ENCODE measurements around the gene SQSTM1. TPM values are rescaled to one million over a fixed set of nuclear protein-coding genes. Genes with fewer than 3 reads are reported as not detected.

SQSTM1 gene
- polyA plus RNA-seq, 1 of the 3 experiments (the other 2 are of a cell fraction), result 181 TPM

DNA sequence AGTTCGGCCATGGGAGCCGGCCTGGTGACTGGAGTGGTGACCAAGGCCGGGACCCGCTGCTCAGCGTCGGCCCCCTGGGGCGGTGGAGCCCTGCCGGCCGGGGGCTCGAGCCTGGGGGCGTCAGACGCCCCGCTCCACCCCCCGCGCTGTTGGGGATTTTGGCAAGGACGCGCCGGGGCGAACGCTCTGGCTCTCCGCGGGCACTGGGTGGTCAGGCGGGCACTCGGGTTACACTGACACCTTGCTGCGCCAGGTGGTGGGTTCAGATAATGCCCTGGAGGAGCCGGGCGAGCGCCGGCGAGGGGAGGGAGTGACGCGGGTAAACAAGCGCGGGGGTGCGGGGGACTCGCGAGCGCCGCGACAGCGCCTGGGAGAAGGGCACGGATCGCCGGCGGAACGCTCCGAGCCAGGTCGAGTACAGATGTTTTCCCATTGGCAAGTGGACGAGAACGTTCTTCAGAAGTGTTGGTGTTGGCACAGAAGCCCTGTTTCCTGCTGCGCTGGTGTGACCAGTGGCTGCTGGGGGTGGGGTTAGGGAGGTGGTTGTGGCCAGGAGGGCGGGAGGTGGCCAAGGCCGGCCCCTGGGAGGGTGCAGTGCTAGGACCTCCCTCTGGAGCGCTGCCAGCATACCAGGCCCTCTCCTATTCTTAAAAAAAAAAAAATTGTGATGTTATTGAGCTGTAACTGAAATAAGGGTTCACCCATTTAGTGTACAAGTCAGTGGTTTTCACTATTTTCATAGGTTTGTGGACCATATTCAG is 773 bp downstream of the SQSTM1 start (continued):
- TF ChIP-seq, protein P1, sequence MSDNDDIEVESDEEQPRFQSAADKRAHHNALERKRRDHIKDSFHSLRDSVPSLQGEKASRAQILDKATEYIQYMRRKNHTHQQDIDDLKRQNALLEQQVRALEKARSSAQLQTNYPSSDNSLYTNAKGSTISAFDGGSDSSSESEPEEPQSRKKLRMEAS (IDR thresholded peaks at IDR 0.05; ENCODE audit: low read depth), result peak; percentile 27; the same call in 1 of the 2 replicates
- TF ChIP-seq MXI1 (IDR thresholded peaks at IDR 0.05; ENCODE audit: low read depth, low read length) (peak; percentile 73), MEF2A (IDR thresholded peaks at IDR 0.05; ENCODE audit: borderline replicate concordance, low read depth) (no peak)
- TF ChIP-seq, protein P2, sequence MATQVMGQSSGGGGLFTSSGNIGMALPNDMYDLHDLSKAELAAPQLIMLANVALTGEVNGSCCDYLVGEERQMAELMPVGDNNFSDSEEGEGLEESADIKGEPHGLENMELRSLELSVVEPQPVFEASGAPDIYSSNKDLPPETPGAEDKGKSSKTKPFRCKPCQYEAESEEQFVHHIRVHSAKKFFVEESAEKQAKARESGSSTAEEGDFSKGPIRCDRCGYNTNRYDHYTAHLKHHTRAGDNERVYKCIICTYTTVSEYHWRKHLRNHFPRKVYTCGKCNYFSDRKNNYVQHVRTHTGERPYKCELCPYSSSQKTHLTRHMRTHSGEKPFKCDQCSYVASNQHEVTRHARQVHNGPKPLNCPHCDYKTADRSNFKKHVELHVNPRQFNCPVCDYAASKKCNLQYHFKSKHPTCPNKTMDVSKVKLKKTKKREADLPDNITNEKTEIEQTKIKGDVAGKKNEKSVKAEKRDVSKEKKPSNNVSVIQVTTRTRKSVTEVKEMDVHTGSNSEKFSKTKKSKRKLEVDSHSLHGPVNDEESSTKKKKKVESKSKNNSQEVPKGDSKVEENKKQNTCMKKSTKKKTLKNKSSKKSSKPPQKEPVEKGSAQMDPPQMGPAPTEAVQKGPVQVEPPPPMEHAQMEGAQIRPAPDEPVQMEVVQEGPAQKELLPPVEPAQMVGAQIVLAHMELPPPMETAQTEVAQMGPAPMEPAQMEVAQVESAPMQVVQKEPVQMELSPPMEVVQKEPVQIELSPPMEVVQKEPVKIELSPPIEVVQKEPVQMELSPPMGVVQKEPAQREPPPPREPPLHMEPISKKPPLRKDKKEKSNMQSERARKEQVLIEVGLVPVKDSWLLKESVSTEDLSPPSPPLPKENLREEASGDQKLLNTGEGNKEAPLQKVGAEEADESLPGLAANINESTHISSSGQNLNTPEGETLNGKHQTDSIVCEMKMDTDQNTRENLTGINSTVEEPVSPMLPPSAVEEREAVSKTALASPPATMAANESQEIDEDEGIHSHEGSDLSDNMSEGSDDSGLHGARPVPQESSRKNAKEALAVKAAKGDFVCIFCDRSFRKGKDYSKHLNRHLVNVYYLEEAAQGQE (IDR thresholded peaks at IDR 0.05; ENCODE audit: low read depth, low read length), result no peak

DNA sequence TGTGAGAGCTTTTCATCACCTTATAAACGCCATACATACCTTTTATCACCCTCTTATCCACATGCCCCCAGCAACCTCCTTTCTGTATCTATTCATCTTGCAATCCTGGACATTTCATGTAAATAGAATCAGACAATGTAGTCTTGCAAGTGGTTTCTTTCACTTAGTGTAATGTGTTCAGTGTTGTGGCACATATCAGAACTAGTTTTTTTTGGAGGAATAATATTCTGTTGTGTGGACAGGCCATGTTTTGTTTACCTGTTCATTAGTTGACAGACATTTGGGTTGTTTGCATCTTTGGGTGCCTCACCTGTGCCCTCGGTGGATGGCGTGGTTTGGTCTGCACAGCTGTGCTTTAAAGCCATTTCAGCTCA is 1.3 kb downstream of the SQSTM1 start:
- TF ChIP-seq GATA2 (CRISPR knock-in tag; IDR thresholded peaks at IDR 0.05) (peak; percentile 40), FOXJ3 (CRISPR knock-in tag; IDR thresholded peaks at IDR 0.05) (0 out of 2 replicates have a peak, but pooled peaks have one; percentile 6)
- TF ChIP-seq, protein P3, sequence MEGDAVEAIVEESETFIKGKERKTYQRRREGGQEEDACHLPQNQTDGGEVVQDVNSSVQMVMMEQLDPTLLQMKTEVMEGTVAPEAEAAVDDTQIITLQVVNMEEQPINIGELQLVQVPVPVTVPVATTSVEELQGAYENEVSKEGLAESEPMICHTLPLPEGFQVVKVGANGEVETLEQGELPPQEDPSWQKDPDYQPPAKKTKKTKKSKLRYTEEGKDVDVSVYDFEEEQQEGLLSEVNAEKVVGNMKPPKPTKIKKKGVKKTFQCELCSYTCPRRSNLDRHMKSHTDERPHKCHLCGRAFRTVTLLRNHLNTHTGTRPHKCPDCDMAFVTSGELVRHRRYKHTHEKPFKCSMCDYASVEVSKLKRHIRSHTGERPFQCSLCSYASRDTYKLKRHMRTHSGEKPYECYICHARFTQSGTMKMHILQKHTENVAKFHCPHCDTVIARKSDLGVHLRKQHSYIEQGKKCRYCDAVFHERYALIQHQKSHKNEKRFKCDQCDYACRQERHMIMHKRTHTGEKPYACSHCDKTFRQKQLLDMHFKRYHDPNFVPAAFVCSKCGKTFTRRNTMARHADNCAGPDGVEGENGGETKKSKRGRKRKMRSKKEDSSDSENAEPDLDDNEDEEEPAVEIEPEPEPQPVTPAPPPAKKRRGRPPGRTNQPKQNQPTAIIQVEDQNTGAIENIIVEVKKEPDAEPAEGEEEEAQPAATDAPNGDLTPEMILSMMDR (IDR thresholded peaks at IDR 0.05), result no peak
- TF ChIP-seq, protein P1 (IDR thresholded peaks at IDR 0.05; ENCODE audit: low read depth), result 0 out of 2 replicates have a peak, but pooled peaks have one; percentile 1

More for the DNA sequence above, 1.3 kb downstream of the SQSTM1 start:
- CTCF ChIA-PET, result interaction anchor here (1.2 to 1.8 kb wide), 4 partner anchors 20 to 59 kb away, joined by 4 to 10 read pairs (median 6); no protein-coding TSS in a partner anchor
- Histone ChIP-seq H3F3A (replicated peaks; ENCODE audit: insufficient read depth) (peaks cover 11% of the 10 kb centered on the region), H3K9me2 (no peaks in the 10 kb centered on the region), H3K79me2 (ENCODE audit: insufficient read depth) (peaks cover 67% of the 10 kb centered on the region), H3K27me3 (ENCODE audit: insufficient read depth) (no peaks in the 10 kb centered on the region), H2AFZ (ENCODE audit: low read depth) (no peak overlapping the region), H3K9me3 (no peaks in the 10 kb centered on the region), H3K4me3 (ENCODE audit: low read depth in 2 of 2, low read length in 1 of 2) (peak overlapping the region; percentile 97), H3K9ac (peak overlapping the region; percentile 97; the same call in 1 of the 2 replicates), H3K27ac (ENCODE audit: low read depth in 2 of 2, low read length in 1 of 2) (peak overlapping the region; percentile 56 to 94; a peak in 3 of 4 replicates), H3K4me1 (ENCODE audit: control insufficient read depth in 1 of 2, insufficient read depth in 2 of 2, low read depth in 1 of 2, low read length in 1 of 2) (peaks cover 22 to 39% of the 10 kb centered on the region in 2 experiments), H4K20me1 (ENCODE audit: insufficient read depth) (peaks cover 61% of the 10 kb centered on the region), H3K36me3 (replicated peaks in 1 of 2; ENCODE audit: control insufficient read depth in 1 of 2, insufficient read depth in 2 of 2, low read length in 1 of 2) (peaks cover 37 to 38% of the 10 kb centered on the region in 2 experiments), H3K4me2 (peak overlapping the region; percentile 75)
- WGBS (ENCODE audit: low lambda C conversion rate), result 49% methylated on average over 3 of the region's 3 CpGs
- POLR2A ChIA-PET, result interaction anchor here (0.6 to 1.0 kb wide), 5 partner anchors 11 to 58 kb away, joined by 3 to 6 read pairs (median 3); partner anchors contain the start of gene MRNIP
- no peak for DNase-seq

Measured in SK-N-SH (cell line).